GM12892 (cell line): ENCODE measurements around the gene CSF1R.

Source experiments
- POLR2A ChIP-seq: IDR thresholded peaks from 2 replicates; pipeline ENCODE4 v1.6.1; 2011; ENCODE audit warnings: low read depth, low read length, control low read depth
- POLR2AphosphoS5 ChIP-seq: IDR thresholded peaks from 2 replicates; pipeline ENCODE4 v1.6.1; 2011; ENCODE audit warnings: low read depth, low read length, control low read depth

DNA sequence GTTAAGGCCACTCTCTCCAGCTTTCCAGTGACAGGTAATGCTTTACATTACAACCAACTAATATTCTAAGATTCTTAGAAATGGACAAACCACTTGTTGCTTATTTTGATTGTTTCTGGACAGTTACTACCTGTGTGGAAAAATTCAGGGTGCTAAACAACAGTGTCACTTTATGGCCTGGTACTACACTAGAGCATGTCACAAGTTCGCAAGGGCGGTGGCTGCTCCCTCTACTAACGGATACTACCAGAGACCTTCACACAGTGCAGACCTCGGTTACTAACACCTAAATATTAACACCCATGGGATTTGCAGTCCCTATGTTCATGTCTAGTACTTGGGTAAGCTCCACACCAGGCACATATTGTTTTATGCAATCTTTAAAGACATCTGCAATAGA lies 72.4 kb downstream of the CSF1R start:
- TF ChIP-seq POLR2AphosphoS5 = no peak
- TF ChIP-seq POLR2A = no peak
